ENCODE data around the gene NR3C2. TPM values are rescaled to one million over a fixed set of nuclear protein-coding genes. Genes with fewer than 3 reads are reported as not detected.

NR3C2 gene
- total RNA-seq, 1 donor from 2014 or later, result 2.7 TPM

DNA sequence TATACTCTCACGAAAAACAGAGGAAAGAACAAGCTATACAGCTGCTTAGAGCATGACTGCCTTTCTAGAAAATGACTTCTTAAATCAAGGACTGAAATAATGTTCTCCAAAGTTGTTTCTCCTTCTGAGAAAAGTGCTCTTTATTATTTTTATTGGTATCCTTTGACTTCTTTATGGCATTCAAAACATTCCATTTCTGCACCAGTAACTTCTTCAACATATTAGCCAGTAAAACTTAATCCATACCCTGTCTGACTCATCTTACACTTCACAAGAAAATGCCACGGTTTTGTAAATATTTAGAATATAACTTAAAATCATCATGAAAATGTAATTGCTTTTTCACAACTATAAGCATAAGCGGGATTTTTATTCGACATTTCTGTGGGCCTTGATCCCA is 180.4 kb downstream of the NR3C2 start:
- Mint-ChIP-seq H3K27me3 (no peaks in the 10 kb centered on the region), H3K4me3 (ENCODE audit: low read depth) (no peak overlapping the region), H3K9me3 (ENCODE audit: low read depth) (peaks cover 3% of the 10 kb centered on the region), H3K27ac (no peak overlapping the region), H3K36me3 (ENCODE audit: insufficient read depth) (peaks cover 1% of the 10 kb centered on the region), H3K4me1 (ENCODE audit: low read depth) (peaks cover 13% of the 10 kb centered on the region)
- TF ChIP-seq, protein P1, sequence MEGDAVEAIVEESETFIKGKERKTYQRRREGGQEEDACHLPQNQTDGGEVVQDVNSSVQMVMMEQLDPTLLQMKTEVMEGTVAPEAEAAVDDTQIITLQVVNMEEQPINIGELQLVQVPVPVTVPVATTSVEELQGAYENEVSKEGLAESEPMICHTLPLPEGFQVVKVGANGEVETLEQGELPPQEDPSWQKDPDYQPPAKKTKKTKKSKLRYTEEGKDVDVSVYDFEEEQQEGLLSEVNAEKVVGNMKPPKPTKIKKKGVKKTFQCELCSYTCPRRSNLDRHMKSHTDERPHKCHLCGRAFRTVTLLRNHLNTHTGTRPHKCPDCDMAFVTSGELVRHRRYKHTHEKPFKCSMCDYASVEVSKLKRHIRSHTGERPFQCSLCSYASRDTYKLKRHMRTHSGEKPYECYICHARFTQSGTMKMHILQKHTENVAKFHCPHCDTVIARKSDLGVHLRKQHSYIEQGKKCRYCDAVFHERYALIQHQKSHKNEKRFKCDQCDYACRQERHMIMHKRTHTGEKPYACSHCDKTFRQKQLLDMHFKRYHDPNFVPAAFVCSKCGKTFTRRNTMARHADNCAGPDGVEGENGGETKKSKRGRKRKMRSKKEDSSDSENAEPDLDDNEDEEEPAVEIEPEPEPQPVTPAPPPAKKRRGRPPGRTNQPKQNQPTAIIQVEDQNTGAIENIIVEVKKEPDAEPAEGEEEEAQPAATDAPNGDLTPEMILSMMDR (IDR thresholded peaks at IDR 0.05; ENCODE audit: unreplicated experiment), result no peak
- DNase-seq (ENCODE audit: low spot score, unreplicated experiment), result no peak

DNA sequence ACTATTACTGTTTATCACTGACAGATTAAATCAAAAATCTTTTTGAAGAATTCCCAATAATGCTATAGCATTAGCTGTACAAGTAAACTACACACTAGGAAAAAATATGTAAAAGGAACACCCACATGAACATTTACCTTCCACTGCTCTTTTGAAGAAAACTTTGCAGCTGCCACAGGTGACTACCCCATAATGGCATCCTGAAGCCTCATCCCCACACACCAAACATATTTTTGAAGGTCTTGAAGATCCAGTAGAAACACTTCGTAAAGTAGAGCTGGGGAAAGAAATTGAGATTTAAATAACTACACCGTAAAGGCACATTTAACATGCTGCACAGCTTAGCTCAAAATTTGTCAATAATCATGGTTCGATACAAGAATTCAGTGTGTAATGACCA is 182.4 kb downstream of the NR3C2 start:
- no peak for DNase-seq (ENCODE audit: low spot score, unreplicated experiment)
- no peak overlapping the region for H3K4me3 Mint-ChIP-seq (ENCODE audit: low read depth)
- no peaks in the 10 kb centered on the region for H3K4me1 Mint-ChIP-seq (ENCODE audit: low read depth)
- TF ChIP-seq, protein P1 (IDR thresholded peaks at IDR 0.05; ENCODE audit: unreplicated experiment), result no peak
- H3K27ac Mint-ChIP-seq, result no peak overlapping the region
- no peaks in the 10 kb centered on the region for H3K36me3 Mint-ChIP-seq (ENCODE audit: insufficient read depth)
- no peaks in the 10 kb centered on the region for H3K27me3 Mint-ChIP-seq
- peaks cover 3% of the 10 kb centered on the region for H3K9me3 Mint-ChIP-seq (ENCODE audit: low read depth)

DNA sequence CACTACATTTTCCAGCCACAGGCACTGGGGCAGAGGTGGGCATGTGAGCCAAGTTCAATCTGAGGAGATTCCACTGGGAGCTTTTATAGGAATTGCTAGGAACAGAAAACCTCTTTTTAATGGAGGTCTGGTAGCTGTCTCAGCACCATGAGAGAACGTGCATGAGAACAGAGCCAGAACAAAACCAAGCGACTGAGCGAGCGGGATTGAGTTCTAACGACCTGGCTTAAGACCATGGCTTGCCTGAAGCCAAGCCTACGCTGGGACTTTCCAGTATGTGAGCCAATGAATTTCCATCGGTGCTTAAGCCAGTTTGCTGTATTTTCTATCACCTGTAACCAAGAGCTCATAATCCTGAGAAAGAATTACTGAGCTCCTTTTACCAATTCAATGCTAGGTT is 183.7 kb downstream of the NR3C2 start:
- Mint-ChIP-seq H3K9me3 (ENCODE audit: low read depth) (peaks cover 5% of the 10 kb centered on the region), H3K27ac (no peak overlapping the region), H3K27me3 (no peaks in the 10 kb centered on the region), H3K4me1 (ENCODE audit: low read depth) (peaks cover 8% of the 10 kb centered on the region), H3K4me3 (ENCODE audit: low read depth) (no peak overlapping the region), H3K36me3 (ENCODE audit: insufficient read depth) (peaks cover under 1% of the 10 kb centered on the region)
- TF ChIP-seq, protein P1 (IDR thresholded peaks at IDR 0.05; ENCODE audit: unreplicated experiment), result no peak
- no peak for DNase-seq (ENCODE audit: low spot score, unreplicated experiment)

DNA sequence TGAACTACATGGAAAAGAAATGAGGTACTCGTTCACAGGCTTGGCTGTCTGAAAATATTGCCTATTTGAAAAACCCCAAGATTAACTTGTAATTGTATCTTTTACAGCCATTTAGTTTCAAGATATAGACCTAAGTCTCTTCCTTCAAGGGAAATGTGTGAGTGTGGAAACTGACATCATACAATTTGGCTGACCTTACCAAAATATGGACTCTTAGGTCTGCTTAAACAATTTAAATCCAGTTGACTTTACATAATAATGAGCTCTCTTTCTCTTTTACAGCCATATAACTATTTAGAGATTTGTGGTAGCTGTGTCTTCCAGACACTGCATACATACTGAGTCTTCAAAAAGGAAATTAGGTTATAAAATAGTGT is 186.9 kb downstream of the NR3C2 start:
- H3K4me1 Mint-ChIP-seq (ENCODE audit: low read depth), result peaks cover 9% of the 10 kb centered on the region
- H3K36me3 Mint-ChIP-seq (ENCODE audit: insufficient read depth), result peaks cover 2% of the 10 kb centered on the region
- H3K9me3 Mint-ChIP-seq (ENCODE audit: low read depth), result peaks cover 5% of the 10 kb centered on the region
- no peak overlapping the region for H3K4me3 Mint-ChIP-seq (ENCODE audit: low read depth)
- DNase-seq (ENCODE audit: low spot score, unreplicated experiment), result no peak
- H3K27ac Mint-ChIP-seq, result no peak overlapping the region
- TF ChIP-seq, protein P1 (IDR thresholded peaks at IDR 0.05; ENCODE audit: unreplicated experiment), result no peak
- H3K27me3 Mint-ChIP-seq, result no peaks in the 10 kb centered on the region

DNA sequence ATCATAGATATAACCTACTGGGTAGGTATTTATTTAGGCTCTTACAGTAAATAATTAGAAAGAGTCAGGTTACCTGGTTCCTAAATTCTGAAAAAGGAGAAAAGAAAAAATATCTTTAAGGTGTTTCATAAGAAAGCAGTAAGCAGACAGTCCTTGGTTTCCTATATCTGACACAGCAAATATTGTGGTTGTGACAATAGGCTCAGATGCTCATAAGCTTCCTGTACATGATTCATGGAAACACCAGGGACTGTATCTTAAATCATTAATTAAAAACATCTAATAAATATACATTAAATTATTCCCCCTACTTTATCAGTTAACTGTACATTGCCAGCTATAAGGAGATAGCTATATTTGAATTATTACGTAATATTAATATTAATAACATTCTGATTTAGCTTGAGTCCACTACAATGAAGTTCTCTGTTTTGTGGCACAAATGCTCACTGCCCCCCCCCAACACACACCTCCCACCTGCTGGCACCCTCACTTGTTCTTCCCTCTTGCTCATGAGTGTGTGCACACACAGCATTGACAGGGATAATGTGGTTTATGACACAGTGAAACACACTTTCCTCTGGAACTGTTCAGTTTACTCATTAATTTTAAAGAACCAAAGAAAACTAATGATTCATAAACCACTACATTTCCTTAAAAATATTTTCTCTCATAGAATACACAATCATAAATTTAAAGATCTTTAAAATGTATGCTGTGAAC is 187.4 kb downstream of the NR3C2 start:
- H3K27me3 Mint-ChIP-seq, result no peaks in the 10 kb centered on the region
- peaks cover 9% of the 10 kb centered on the region for H3K4me1 Mint-ChIP-seq (ENCODE audit: low read depth)
- no peak overlapping the region for H3K4me3 Mint-ChIP-seq (ENCODE audit: low read depth)
- no peak for DNase-seq (ENCODE audit: low spot score, unreplicated experiment)
- H3K27ac Mint-ChIP-seq, result no peak overlapping the region
- peaks cover 5% of the 10 kb centered on the region for H3K9me3 Mint-ChIP-seq (ENCODE audit: low read depth)
- peaks cover 2% of the 10 kb centered on the region for H3K36me3 Mint-ChIP-seq (ENCODE audit: insufficient read depth)
- TF ChIP-seq, protein P1 (IDR thresholded peaks at IDR 0.05; ENCODE audit: unreplicated experiment), result no peak
